Vagina (tissue), 2 donors: ENCODE data around the gene OGG1. TPM values are rescaled to one million over a fixed set of nuclear protein-coding genes. Genes with fewer than 3 reads are reported as not detected.
A peak's percentile ranks its signal among the peaks of the same experiment; 100 is the strongest.

Experiments
- DNase-seq, 2 donors: peaks; one replicate each; pipeline ENCODE4 v3.0.0-alpha.2; 2017; ENCODE audit errors: extremely low spot score in 2 of 2
- H3K27ac ChIP-seq: fragments of 200-600 bp; sonication (generic); one replicate; pipeline ENCODE4 v1.5.1; 2019
- H3K27me3 ChIP-seq: fragments of 200-600 bp; sonication (generic); one replicate; pipeline ENCODE4 v1.5.1; 2019
- H3K36me3 ChIP-seq, 2 donors: fragments of 200-600 bp; sonication (generic); one replicate each; pipeline ENCODE4 v1.5.1; 2017 to 2019
- H3K4me1 ChIP-seq: fragments of 200-600 bp; sonication (generic); one replicate; pipeline ENCODE4 v1.5.1; 2019
- H3K4me3 ChIP-seq, 2 donors: fragments of 200-600 bp; sonication (generic); 1 replicate in 1 of 2; 2 replicates in 1 of 2; pipeline ENCODE4 v1.5.1; 2016 to 2019
- H3K9me3 ChIP-seq: fragments of 200-600 bp; sonication (generic); one replicate; pipeline ENCODE4 v1.5.1; 2019
- CTCF ChIP-seq, 3 experiments: fragments of 450-650 bp in 2 of 3; fragments of 200-600 bp in 1 of 3; sonication (generic) in 1 of 3; IDR thresholded peaks; one replicate each; pipeline ENCODE4 v1.5.1; 2017 to 2019; ENCODE audit warnings: antibody characterized with exemption in 3 of 3, mild to moderate bottlenecking in 2 of 3, moderate library complexity in 2 of 3
- POLR2A ChIP-seq, 2 donors: fragments of 450-650 bp; IDR thresholded peaks; one replicate each; pipeline ENCODE4 v1.6.1; 2017; ENCODE audit warnings: antibody characterized with exemption in 2 of 2, mild to moderate bottlenecking in 2 of 2, moderate library complexity in 2 of 2
- POLR2AphosphoS5 ChIP-seq, 2 donors: sonication (generic); formaldehyde crosslinking; IDR thresholded peaks; one replicate each; pipeline ENCODE4 v1.9.0; 2017; ENCODE audit warnings: antibody characterized with exemption in 2 of 2, mild to moderate bottlenecking in 2 of 2, low read depth in 1 of 2; ENCODE audit not compliant: insufficient read depth in 1 of 2
- intact Hi-C: fragments of 100-400 bp; cut with DNase I; formaldehyde crosslinking; loops from one replicate; pipeline ENCODE4 v1.15.1; 2023
- total RNA-seq: library from RNA; depleted of rRNA; stranded (reverse); fragments of >200 nt; gene quantifications from one replicate; pipeline ENCODE4 v1.2.3, GENCODE V29; 2016

OGG1 gene
- total RNA-seq, 1 donor from 2014 or later: 51.6 TPM

- intact Hi-C loops: no loop called here
- TF ChIP-seq POLR2AphosphoS5 (IDR thresholded peaks at IDR 0.05; ENCODE audit: insufficient read depth in 1 of 2, low read depth in 1 of 2) (no peak), POLR2A (IDR thresholded peaks at IDR 0.05) (no peak), CTCF (IDR thresholded peaks at IDR 0.05) (no peak)
- Histone ChIP-seq H3K27ac (no peak overlapping the region), H3K36me3 (no peaks in the 10 kb centered on the region), H3K9me3 (no peaks in the 10 kb centered on the region), H3K4me1 (peaks cover 14% of the 10 kb centered on the region), H3K27me3 (no peaks in the 10 kb centered on the region), H3K4me3 (no peak overlapping the region)
- DNase-seq: no peak
Measured at GRCh38 chr3:9727743-9728142, 22.0 kb upstream of the OGG1 start.

- no peaks in the 10 kb centered on the region for H3K27me3 ChIP-seq
- peaks cover 30% of the 10 kb centered on the region for H3K4me1 ChIP-seq
- no peaks in the 10 kb centered on the region for H3K36me3 ChIP-seq
- H3K4me3 ChIP-seq: no peak overlapping the region
- H3K9me3 ChIP-seq: no peaks in the 10 kb centered on the region
- DNase-seq: no peak
- intact Hi-C loops: no loop called here
- no peak for TF ChIP-seq CTCF (IDR thresholded peaks at IDR 0.05)
- no peak for TF ChIP-seq POLR2A (IDR thresholded peaks at IDR 0.05)
- no peak for TF ChIP-seq POLR2AphosphoS5 (IDR thresholded peaks at IDR 0.05; ENCODE audit: insufficient read depth in 1 of 2, low read depth in 1 of 2)
- no peak overlapping the region for H3K27ac ChIP-seq
Measured at GRCh38 chr3:9729419-9729818, 20.3 kb upstream of the OGG1 start.

GRCh38 chr3:9730657-9731205, 19.0 kb upstream of the OGG1 start:
- H3K27me3 ChIP-seq: no peaks in the 10 kb centered on the region
- H3K27ac ChIP-seq: peak overlapping the region; percentile 94
- intact Hi-C loops: loop anchor here (10.0 kb wide), 2 partner anchors 64 to 184 kb away; partner anchors contain the start of genes ARPC4, IL17RC and TADA3
- H3K36me3 ChIP-seq: peaks cover 0 to 9% of the 10 kb centered on the region in 2 donors
- DNase-seq: no peak
- no peaks in the 10 kb centered on the region for H3K9me3 ChIP-seq
- H3K4me3 ChIP-seq: peak overlapping the region; percentile 65 to 87
- TF ChIP-seq CTCF (IDR thresholded peaks at IDR 0.05) (no peak), POLR2AphosphoS5 (IDR thresholded peaks at IDR 0.05; ENCODE audit: insufficient read depth in 1 of 2, low read depth in 1 of 2) (no peak), POLR2A (IDR thresholded peaks at IDR 0.05) (no peak)
- H3K4me1 ChIP-seq: peaks cover 30% of the 10 kb centered on the region

GRCh38 chr3:9731206-9732079, 18.3 kb upstream of the OGG1 start, which contains the start of gene BRPF1:
Gene BRPF1, plus strand, starts transcription at chr3:9731735. Its CDS starts 2,406 bp downstream, at chr3:9734141.
- Histone ChIP-seq H3K27ac (peak within 1 kb of the TSS; percentile 94), H3K4me1 (peaks cover 30% of the 10 kb centered on the region), H3K27me3 (no peaks in the 10 kb centered on the region), H3K9me3 (no peaks in the 10 kb centered on the region), H3K4me3 (peak within 1 kb of the TSS; percentile 65 to 87), H3K36me3 (peaks cover 0 to 10% of the 10 kb centered on the region in 2 donors)
- peak; percentile 98 to 99 for DNase-seq
- TF ChIP-seq POLR2A (IDR thresholded peaks at IDR 0.05) (no peak), POLR2AphosphoS5 (IDR thresholded peaks at IDR 0.05; ENCODE audit: insufficient read depth in 1 of 2, low read depth in 1 of 2) (peak; percentile 84 to 88), CTCF (IDR thresholded peaks at IDR 0.05) (peak in 1 of 3 experiments; percentile 15)
- intact Hi-C loops: loop anchor here (10.0 kb wide), 2 partner anchors 63 to 183 kb away; partner anchors contain the start of genes ARPC4, IL17RC and TADA3
